ENCODE data around the gene ADPRHL1.
"Not testable (repeated sequence)": the region's sequence is repeated elsewhere in the genome, so short reads cannot be mapped to it uniquely, and the experiment has no call there.

Gene ADPRHL1

GRCh38 chr13:113369881-113370280, 83.4 kb downstream of the ADPRHL1 start:
- no peak overlapping the region for H3K4me3 ChIP-seq (replicated peaks in 1 of 2; ENCODE audit: low read depth in 2 of 2, low read length in 2 of 2)
- no peak for DNase-seq (ENCODE audit: low read depth in 2 of 2)
- no peak for TF ChIP-seq CTCF (IDR thresholded peaks at IDR 0.05; ENCODE audit: low read depth, low read length)

DNA sequence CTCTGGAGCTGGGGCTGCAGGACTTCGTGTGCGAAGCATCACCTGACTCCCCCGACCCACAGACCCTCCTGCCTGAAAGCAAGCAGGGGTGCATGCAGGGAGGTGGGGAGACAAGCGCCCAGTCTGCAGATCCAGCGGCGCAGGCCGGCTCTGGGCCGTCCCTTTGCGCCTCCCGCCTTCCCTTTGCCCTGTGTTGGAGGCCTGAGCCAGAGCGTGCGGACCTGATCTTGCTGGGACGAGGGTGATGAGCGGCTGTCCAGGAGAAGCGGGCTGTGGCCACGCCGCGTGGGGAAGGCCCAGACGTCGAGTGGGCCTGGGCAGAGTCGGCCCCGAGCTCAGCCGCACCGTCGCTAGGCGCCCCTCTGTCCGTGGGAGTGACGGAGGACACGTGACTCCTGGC, 84.1 kb downstream of the ADPRHL1 start:
- no peak for DNase-seq (ENCODE audit: low read depth in 2 of 2)
- no peak overlapping the region for H3K4me3 ChIP-seq (replicated peaks in 1 of 2; ENCODE audit: low read depth in 2 of 2, low read length in 2 of 2)
- no peak for TF ChIP-seq CTCF (IDR thresholded peaks at IDR 0.05; ENCODE audit: low read depth, low read length)

- not testable (repeated sequence) for DNase-seq (ENCODE audit: low read depth in 2 of 2); H3K4me3 ChIP-seq (replicated peaks in 1 of 2; ENCODE audit: low read depth in 2 of 2, low read length in 2 of 2)
Measured at GRCh38 chr13:113368353-113368752, 84.9 kb downstream of the ADPRHL1 start.

- no peak overlapping the region for H3K4me3 ChIP-seq (replicated peaks in 1 of 2; ENCODE audit: low read depth in 2 of 2, low read length in 2 of 2)
- TF ChIP-seq CTCF (IDR thresholded peaks at IDR 0.05; ENCODE audit: low read depth, low read length), result no peak
- DNase-seq (ENCODE audit: low read depth in 2 of 2), result no peak
Measured at GRCh38 chr13:113367771-113368170, 85.5 kb downstream of the ADPRHL1 start.

GRCh38 chr13:113367020-113367560, 86.2 kb downstream of the ADPRHL1 start:
- no peak overlapping the region for H3K4me3 ChIP-seq (replicated peaks in 1 of 2; ENCODE audit: low read depth in 2 of 2, low read length in 2 of 2)
- TF ChIP-seq CTCF (IDR thresholded peaks at IDR 0.05; ENCODE audit: low read depth, low read length), result no peak
- DNase-seq (ENCODE audit: low read depth in 2 of 2), result no peak

GRCh38 chr13:113365971-113366588, 87.2 kb downstream of the ADPRHL1 start:
- no peak overlapping the region for H3K4me3 ChIP-seq (replicated peaks in 1 of 2; ENCODE audit: low read depth in 2 of 2, low read length in 2 of 2)
- no peak for TF ChIP-seq CTCF (IDR thresholded peaks at IDR 0.05; ENCODE audit: low read depth, low read length)

GRCh38 chr13:113365583-113365970, 87.7 kb downstream of the ADPRHL1 start:
- no peak for TF ChIP-seq CTCF (IDR thresholded peaks at IDR 0.05; ENCODE audit: low read depth, low read length)
- DNase-seq (ENCODE audit: low read depth in 2 of 2), result no peak
- H3K4me3 ChIP-seq (replicated peaks in 1 of 2; ENCODE audit: low read depth in 2 of 2, low read length in 2 of 2), result no peak overlapping the region

More at GRCh38 chr13:113365971-113366588, 87.2 kb downstream of the ADPRHL1 start:
- DNase-seq (ENCODE audit: low read depth in 2 of 2), result no peak

Data from cardiac fibroblast (primary cell).